ENCODE measurements around the gene EFNB2.

- TF ChIP-seq RXRA (IDR thresholded peaks at IDR 0.05; ENCODE audit: insufficient read depth, low read depth, low read length), result no peak
- peak in 1 of 3 experiments; percentile 30; a peak in 2 of 4 replicates for TF ChIP-seq CTCF (IDR thresholded peaks at IDR 0.05; ENCODE audit: control extremely low read depth in 1 of 3, insufficient read depth in 1 of 3, low read depth in 1 of 3, low read length in 3 of 3)
- no peak for TF ChIP-seq POLR2A (IDR thresholded peaks at IDR 0.05; ENCODE audit: control extremely low read depth in 1 of 2, low read depth in 2 of 2, low read length in 2 of 2)
- no peak for TF ChIP-seq CEBPB (IDR thresholded peaks at IDR 0.05; ENCODE audit: low read depth, low read length)
- no peak for TF ChIP-seq TAF1 (IDR thresholded peaks at IDR 0.05; ENCODE audit: low read depth, low read length)
- TF ChIP-seq E2F6 (IDR thresholded peaks at IDR 0.05), result no peak
- no peak for TF ChIP-seq EP300 (IDR thresholded peaks at IDR 0.05; ENCODE audit: borderline replicate concordance in 1 of 2, low read depth in 2 of 2, low read length in 2 of 2)
- no peak for TF ChIP-seq RNF2 (IDR thresholded peaks at IDR 0.05; ENCODE audit: borderline replicate concordance, low read depth, low read length, missing control alignments, poor library complexity, severe bottlenecking)
- no peak for TF ChIP-seq SIX5 (IDR thresholded peaks at IDR 0.05; ENCODE audit: low read depth, low read length)
- no peak for TF ChIP-seq TEAD4 (IDR thresholded peaks at IDR 0.05; ENCODE audit: low read depth, low read length)
- no peak for TF ChIP-seq RFX5 (IDR thresholded peaks at IDR 0.05; ENCODE audit: borderline replicate concordance, low read depth, low read length)
- TF ChIP-seq EZH2 (IDR thresholded peaks at IDR 0.05; ENCODE audit: low read depth, low read length, severe bottlenecking), result no peak
- TF ChIP-seq SP2 (IDR thresholded peaks at IDR 0.05; ENCODE audit: low read length), result no peak
- no peak for TF ChIP-seq JUND (IDR thresholded peaks at IDR 0.05; ENCODE audit: low read length)
Observed at GRCh38 chr13:106520251-106521054, 15.0 kb downstream of the EFNB2 start.

Measured in H1 (cell line).